GM23248 (cell line): ENCODE data around the gene NUBPL. TPM values are rescaled to one million over a fixed set of nuclear protein-coding genes. Genes with fewer than 3 reads are reported as not detected.

Experiments used
- DNase-seq: peaks from one replicate; pipeline ENCODE4 v3.0.0-alpha.2; 2015
- H2AFZ ChIP-seq: fragments of 200-600 bp; sonication (generic); 2 replicates; pipeline ENCODE4 v1.6.1; 2016; ENCODE audit warnings: antibody characterized with exemption
- H3F3A ChIP-seq: fragments of 200-600 bp; sonication (generic); 2 replicates; pipeline ENCODE4 v1.6.1; 2016; ENCODE audit warnings: mild to moderate bottlenecking, antibody characterized with exemption, mixed run types; ENCODE audit not compliant: insufficient read depth
- H3K27ac ChIP-seq: fragments of 200-600 bp; sonication (generic); 2 replicates; pipeline ENCODE4 v1.5.1; 2016; ENCODE audit warnings: mild to moderate bottlenecking
- H3K27me3 ChIP-seq: fragments of 200-600 bp; sonication (generic); replicated peaks from 2 replicates; pipeline ENCODE4 v1.6.1; 2016; ENCODE audit warnings: mild to moderate bottlenecking; ENCODE audit not compliant: insufficient read depth
- H3K36me3 ChIP-seq: fragments of 200-600 bp; sonication (generic); 2 replicates; pipeline ENCODE4 v1.6.1; 2016; ENCODE audit warnings: low read depth, mild to moderate bottlenecking
- H3K4me1 ChIP-seq: fragments of 200-600 bp; sonication (generic); 2 replicates; pipeline ENCODE4 v1.6.1; 2016; ENCODE audit warnings: mild to moderate bottlenecking; ENCODE audit not compliant: insufficient read depth
- H3K4me2 ChIP-seq: fragments of 200-600 bp; sonication (generic); one replicate; pipeline ENCODE4 v1.6.1; 2016; ENCODE audit warnings: mild to moderate bottlenecking; ENCODE audit not compliant: unreplicated experiment
- H3K4me3 ChIP-seq: fragments of 200-600 bp; sonication (generic); 2 replicates; pipeline ENCODE4 v1.5.1; 2016; ENCODE audit warnings: mild to moderate bottlenecking
- H3K79me2 ChIP-seq: fragments of 200-600 bp; sonication (generic); 2 replicates; pipeline ENCODE4 v1.6.1; 2016; ENCODE audit warnings: mild to moderate bottlenecking; ENCODE audit not compliant: insufficient read depth
- H3K9ac ChIP-seq: fragments of 200-600 bp; sonication (generic); 2 replicates; pipeline ENCODE4 v1.6.1; 2016; ENCODE audit warnings: mild to moderate bottlenecking
- H3K9me2 ChIP-seq: fragments of 200-600 bp; sonication (generic); 2 replicates; pipeline ENCODE4 v1.6.1; 2016; ENCODE audit warnings: mixed run types, mild to moderate bottlenecking, moderate library complexity; ENCODE audit not compliant: insufficient read depth
- H3K9me3 ChIP-seq: fragments of 200-600 bp; sonication (generic); one replicate; pipeline ENCODE4 v1.6.1; 2017; ENCODE audit warnings: low read depth
- H4K20me1 ChIP-seq: fragments of 200-600 bp; sonication (generic); 2 replicates; pipeline ENCODE4 v1.6.0; 2016; ENCODE audit not compliant: insufficient read depth
- EZH2 ChIP-seq: fragments of 200-600 bp; sonication (generic); IDR thresholded peaks from 2 replicates; pipeline ENCODE4 v1.6.1; 2018; ENCODE audit warnings: antibody characterized with exemption, mild to moderate bottlenecking; ENCODE audit not compliant: insufficient read depth, poor library complexity, severe bottlenecking
- EZH2phosphoT487 ChIP-seq: fragments of 200-600 bp; sonication (generic); IDR thresholded peaks from 2 replicates; pipeline ENCODE4 v1.6.1; 2018; ENCODE audit warnings: antibody characterized with exemption, moderate library complexity, mild to moderate bottlenecking, low read depth; ENCODE audit not compliant: insufficient read depth
- WGBS, 2 experiments: methylation state at CpG; one replicate each; pipeline ENCODE4 v1.1.6; 2015 to 2017; ENCODE audit warnings: low lambda C conversion rate in 2 of 2, low coverage in 1 of 2; ENCODE audit errors: missing lambda C conversion rate in 2 of 2; 5-methylcytosine and 5-hydroxymethylcytosine counted together
- in situ Hi-C: fragments of 300-500 bp; cut with MboI; formaldehyde crosslinking; loops from 2 replicates; pipeline ENCODE4 v1.15.0; 2020
- polyA plus RNA-seq: library from polyadenylated mRNA; unstranded; fragments of >200 nt; fragmentation: Nextera tagmentation; extraction: Ambion mirVana; gene quantifications from 2 replicates; pipeline ENCODE4 v1.2.1, GENCODE V29; 2016
- total RNA-seq: library from RNA; depleted of rRNA; stranded (reverse); fragments of >200 nt; shearing (Covaris generic); gene quantifications from 2 replicates; pipeline ENCODE4 v1.2.3, GENCODE V29; 2014

NUBPL gene
- total and polyA plus RNA-seq, 2 experiments from 2014 or later = 9.8 to 11.5 TPM

DNA sequence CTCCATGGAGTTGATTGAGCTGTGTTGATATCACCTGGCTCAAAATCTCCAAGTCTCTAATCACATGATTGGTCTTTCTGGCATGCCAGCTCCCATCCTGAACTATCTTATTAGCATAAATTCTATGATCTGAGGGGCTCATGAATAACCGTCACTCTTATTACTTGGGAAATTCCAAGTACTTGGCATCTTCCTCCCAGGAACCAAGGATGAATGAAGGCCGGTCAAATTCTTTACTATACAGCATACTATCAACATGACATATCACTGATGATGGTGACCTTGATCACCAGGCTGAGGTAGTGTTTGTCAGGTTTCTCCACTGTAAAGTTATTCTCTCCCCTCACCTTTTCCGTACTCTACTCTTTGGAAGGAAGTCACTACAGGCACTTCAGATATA is 16.4 kb upstream of the NUBPL start:
- Histone ChIP-seq H3K9ac (no peak overlapping the region), H3K4me2 (no peak overlapping the region), H3F3A (no peaks in the 10 kb centered on the region), H3K4me1 (no peaks in the 10 kb centered on the region), H3K27me3 (no peaks in the 10 kb centered on the region), H3K9me2 (no peaks in the 10 kb centered on the region), H3K4me3 (no peak overlapping the region), H3K9me3 (no peaks in the 10 kb centered on the region), H4K20me1 (no peaks in the 10 kb centered on the region), H3K79me2 (no peaks in the 10 kb centered on the region), H3K36me3 (no peaks in the 10 kb centered on the region), H2AFZ (no peak overlapping the region), H3K27ac (no peak overlapping the region)
- no peak for DNase-seq
- no peak for TF ChIP-seq EZH2phosphoT487
- TF ChIP-seq EZH2 = no peak
- in situ Hi-C loops = no loop called here
- 59 to 65% methylated on average over 3 of the region's 3 CpGs for WGBS, 2 experiments

DNA sequence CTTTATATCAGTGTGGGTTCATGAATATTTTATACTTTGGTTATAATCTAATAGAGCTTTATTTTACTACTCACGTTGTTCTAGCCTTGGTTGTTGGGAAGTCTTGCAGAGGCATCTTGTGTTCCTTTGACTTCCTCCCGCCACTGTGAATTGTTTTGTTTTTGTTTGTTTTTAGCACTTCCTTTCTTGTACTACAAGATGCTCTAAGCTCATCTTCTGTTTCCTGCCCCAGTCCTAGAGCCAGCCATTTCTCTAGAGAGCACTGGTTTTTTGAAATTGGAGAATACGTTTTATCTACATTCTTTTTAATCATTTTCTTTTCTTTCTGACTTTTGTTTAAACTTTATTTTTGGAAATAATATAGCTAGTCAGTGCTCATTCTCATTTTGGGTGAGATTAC is 15.9 kb upstream of the NUBPL start:
- Histone ChIP-seq H3K4me3 (no peak overlapping the region), H3K9ac (no peak overlapping the region), H3F3A (no peaks in the 10 kb centered on the region), H3K9me2 (no peaks in the 10 kb centered on the region), H3K27me3 (no peaks in the 10 kb centered on the region), H3K9me3 (no peaks in the 10 kb centered on the region), H4K20me1 (no peaks in the 10 kb centered on the region), H3K4me1 (no peaks in the 10 kb centered on the region), H3K27ac (no peak overlapping the region), H2AFZ (no peak overlapping the region; the same call in 1 of the 2 replicates), H3K79me2 (no peaks in the 10 kb centered on the region), H3K4me2 (no peak overlapping the region), H3K36me3 (no peaks in the 10 kb centered on the region)
- in situ Hi-C loops = no loop called here
- TF ChIP-seq EZH2phosphoT487 = no peak
- no peak for TF ChIP-seq EZH2
- 52 to 58% methylated on average over 3 of the region's 3 CpGs for WGBS, 2 experiments
- no peak for DNase-seq

GRCh38 chr14:31549817-31550216 is 11.4 kb upstream of the NUBPL start:
- Histone ChIP-seq H3K4me3 (no peak overlapping the region), H3K9me2 (no peaks in the 10 kb centered on the region), H3K9me3 (no peaks in the 10 kb centered on the region), H3K9ac (no peak overlapping the region), H2AFZ (no peak overlapping the region), H4K20me1 (no peaks in the 10 kb centered on the region), H3K27me3 (0 out of 2 replicates have a peak, but pooled peaks cover 6% of the 10 kb centered on the region), H3K4me1 (no peaks in the 10 kb centered on the region), H3K4me2 (no peak overlapping the region), H3F3A (no peaks in the 10 kb centered on the region), H3K36me3 (no peaks in the 10 kb centered on the region), H3K27ac (no peak overlapping the region), H3K79me2 (no peaks in the 10 kb centered on the region)
- in situ Hi-C loops = no loop called here
- no peak for DNase-seq
- 75 to 76% methylated on average over 2 of the region's 2 CpGs for WGBS, 2 experiments
- TF ChIP-seq EZH2 = no peak
- TF ChIP-seq EZH2phosphoT487 = no peak

DNA sequence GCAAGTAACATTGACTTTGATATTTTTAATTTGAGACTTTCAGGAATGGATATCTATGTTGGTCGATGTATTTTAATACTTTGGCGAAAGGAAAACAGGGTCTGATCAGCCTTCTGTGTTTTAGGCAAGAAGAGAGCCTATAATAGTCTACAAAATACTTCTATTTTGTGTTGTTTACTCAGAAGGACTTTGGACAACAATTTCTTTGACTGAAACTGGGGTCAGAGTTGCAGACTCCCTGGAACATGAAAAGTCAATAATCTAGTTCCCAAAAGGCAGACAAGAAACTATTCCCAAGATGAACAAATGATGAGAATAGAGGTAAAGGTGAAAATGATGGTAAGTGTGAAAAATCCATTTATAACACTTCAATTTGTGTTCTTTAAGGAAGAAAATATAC is 10.6 kb upstream of the NUBPL start:
- TF ChIP-seq EZH2phosphoT487 (no peak), EZH2 (no peak)
- no peaks in the 10 kb centered on the region for H3K9me2 ChIP-seq
- DNase-seq = no peak
- no peaks in the 10 kb centered on the region for H3F3A ChIP-seq
- in situ Hi-C loops = no loop called here
- no peaks in the 10 kb centered on the region for H4K20me1 ChIP-seq
- no peaks in the 10 kb centered on the region for H3K36me3 ChIP-seq
- H2AFZ ChIP-seq = no peak overlapping the region
- H3K4me3 ChIP-seq = no peak overlapping the region
- no peak overlapping the region for H3K9ac ChIP-seq
- no peaks in the 10 kb centered on the region for H3K79me2 ChIP-seq
- no peak overlapping the region for H3K27ac ChIP-seq
- H3K4me2 ChIP-seq = no peak overlapping the region
- H3K27me3 ChIP-seq = peaks cover 13% of the 10 kb centered on the region; the same call in 1 of the 2 replicates
- 25 to 45% methylated on average over 2 of the region's 2 CpGs for WGBS, 2 experiments
- H3K9me3 ChIP-seq = no peaks in the 10 kb centered on the region
- H3K4me1 ChIP-seq = no peaks in the 10 kb centered on the region

DNA sequence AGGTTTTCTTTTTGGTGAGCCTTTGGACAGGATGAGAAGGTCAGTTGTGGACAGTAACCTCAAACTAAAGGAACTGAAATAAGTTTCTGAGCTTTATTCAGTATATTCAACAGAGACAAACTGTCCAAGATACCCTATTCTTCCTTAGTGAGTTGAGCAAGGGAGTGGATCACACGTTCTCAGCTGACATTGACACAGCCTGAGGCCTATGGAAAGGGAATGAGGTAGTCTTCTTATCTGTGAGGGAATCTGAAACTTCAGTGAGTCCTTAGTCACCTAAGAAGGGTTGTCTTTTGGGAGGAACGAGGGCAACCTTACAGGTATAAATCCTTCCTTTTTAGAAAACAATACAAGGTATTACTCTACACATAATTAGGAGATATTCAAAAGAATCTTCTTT is 5.0 kb upstream of the NUBPL start:
- Histone ChIP-seq H3K27ac (no peak overlapping the region), H3K36me3 (no peaks in the 10 kb centered on the region), H3K4me3 (no peak overlapping the region), H3K27me3 (peaks cover 16% of the 10 kb centered on the region; the same call in 1 of the 2 replicates), H3K79me2 (no peaks in the 10 kb centered on the region), H3K9me3 (no peaks in the 10 kb centered on the region), H3K4me2 (no peak overlapping the region), H3K4me1 (no peaks in the 10 kb centered on the region), H4K20me1 (no peaks in the 10 kb centered on the region), H3K9ac (no peak overlapping the region), H2AFZ (no peak overlapping the region), H3F3A (no peaks in the 10 kb centered on the region), H3K9me2 (no peaks in the 10 kb centered on the region)
- 27 to 31% methylated on average over 2 of the region's 2 CpGs for WGBS, 2 experiments
- DNase-seq = no peak
- no peak for TF ChIP-seq EZH2
- TF ChIP-seq EZH2phosphoT487 = no peak
- in situ Hi-C loops = no loop called here
